B cell (primary cell): Measurements from ENCODE around the gene EFNA2. TPM values are rescaled to one million over a fixed set of nuclear protein-coding genes. Genes with fewer than 3 reads are reported as not detected.

ENCODE experiments used
- ATAC-seq: fragments of 200-7000 bp; cut with Tn5 transposase; one replicate; pipeline ENCODE4 v1.10.0; 2021; ENCODE audit warnings: low read depth, mild to moderate bottlenecking, moderate number of reproducible peaks, moderate library complexity
- CTCF ChIA-PET: fragments of 350-600 bp; sonication (Branson Sonifier 250); formaldehyde crosslinking; loops from one replicate; lab custom pipeline; 2021; ENCODE audit warnings: antibody characterized with exemption, inconsistent platforms; lab: Charles Lee
- POLR2A ChIA-PET: fragments of 350-600 bp; sonication (Branson Sonifier 250); formaldehyde crosslinking; loops from one replicate; lab custom pipeline; 2021; ENCODE audit warnings: antibody characterized with exemption; lab: Charles Lee
- DNase-seq: peaks from one replicate; pipeline ENCODE4 v3.0.0; 2013
- H2AFZ ChIP-seq: 2 replicates; pipeline ENCODE4 v1.6.1; 2012; ENCODE audit warnings: mild to moderate bottlenecking, low read depth, low read length; ENCODE audit not compliant: insufficient read depth, poor library complexity, severe bottlenecking
- H3K27ac ChIP-seq, 2 donors: 1 replicate in 1 of 2; 2 replicates in 1 of 2; pipeline ENCODE4 v1.5.1; 2012 to 2013; ENCODE audit warnings: low read length in 2 of 2, mild to moderate bottlenecking in 2 of 2, moderate library complexity in 1 of 2
- H3K27me3 ChIP-seq, 4 experiments: fragments of 200-600 bp in 1 of 4; sonication (generic) in 1 of 4; replicated peaks in 1 of 4; 1 replicate in 2 of 4; 2 replicates in 2 of 4; pipeline versions ENCODE4 v1.6.1 to v1.7.0; 2013 to 2016; ENCODE audit warnings: low read length in 3 of 4, mild to moderate bottlenecking in 2 of 4, mixed read lengths in 1 of 4, moderate library complexity in 1 of 4; ENCODE audit not compliant: insufficient read depth in 4 of 4, control insufficient read depth in 3 of 4; ENCODE audit errors: control extremely low read depth in 1 of 4
- H3K36me3 ChIP-seq, 2 experiments: replicated peaks in 1 of 2; 1 replicate in 1 of 2; 2 replicates in 1 of 2; pipeline versions ENCODE4 v1.6.1 to v1.7.1; 2013; ENCODE audit warnings: low read length in 1 of 2; ENCODE audit not compliant: insufficient read depth in 2 of 2, control insufficient read depth in 1 of 2; ENCODE audit errors: control extremely low read depth in 1 of 2, extremely low read depth in 1 of 2
- H3K4me1 ChIP-seq, 2 donors: fragments of 200-600 bp in 1 of 2; sonication (generic) in 1 of 2; 1 replicate in 1 of 2; 2 replicates in 1 of 2; pipeline versions ENCODE4 v1.5.1 to v1.6.1; 2013 to 2017; ENCODE audit warnings: low read length in 2 of 2; ENCODE audit not compliant: control insufficient read depth in 2 of 2, insufficient read depth in 2 of 2
- H3K4me2 ChIP-seq: replicated peaks from 2 replicates; pipeline ENCODE3; 2012; ENCODE audit warnings: mild to moderate bottlenecking, low read depth, low read length; ENCODE audit not compliant: poor library complexity, severe bottlenecking
- H3K4me3 ChIP-seq, 5 experiments: fragments of 200-600 bp in 1 of 5; sonication (generic) in 1 of 5; 1 replicate in 3 of 5; 2 replicates in 2 of 5; pipeline versions ENCODE4 v1.5.1 to v1.7.0; 2011 to 2016; ENCODE audit warnings: low read length in 4 of 5, mild to moderate bottlenecking in 4 of 5, low read depth in 2 of 5, control low read depth in 1 of 5, moderate library complexity in 1 of 5; ENCODE audit not compliant: insufficient read depth in 1 of 5; ENCODE audit errors: control extremely low read depth in 1 of 5, extremely low read depth in 1 of 5
- H3K79me2 ChIP-seq: fragments of 200-600 bp; sonication (generic); one replicate; pipeline ENCODE4 v1.6.0; 2016; ENCODE audit warnings: low read length; ENCODE audit not compliant: control insufficient read depth, insufficient read depth
- H3K9ac ChIP-seq: fragments of 200-600 bp; sonication (generic); 2 replicates; pipeline ENCODE4 v1.6.1; 2017; ENCODE audit warnings: mild to moderate bottlenecking, low read length, moderate library complexity
- H3K9me3 ChIP-seq, 3 donors: one replicate each; pipeline versions ENCODE4 v1.6.1 to v1.7.1; 2013; ENCODE audit warnings: low read length in 2 of 3; ENCODE audit not compliant: control insufficient read depth in 2 of 3, insufficient read depth in 1 of 3; ENCODE audit errors: control extremely low read depth in 1 of 3
- H4K20me1 ChIP-seq: 2 replicates; pipeline ENCODE4 v1.6.0; 2012; ENCODE audit warnings: mild to moderate bottlenecking, low read length; ENCODE audit not compliant: insufficient read depth, control insufficient read depth, poor library complexity, severe bottlenecking
- H3K27ac Mint-ChIP-seq: one replicate; pipeline ENCODE4 v1.8.0; 2021; ENCODE audit warnings: mixed read lengths
- H3K27me3 Mint-ChIP-seq: one replicate; pipeline ENCODE4 v1.8.0; 2021; ENCODE audit warnings: mixed read lengths
- H3K4me1 Mint-ChIP-seq: one replicate; pipeline ENCODE4 v1.8.0; 2021; ENCODE audit warnings: mixed read lengths
- H3K4me3 Mint-ChIP-seq: one replicate; pipeline ENCODE4 v1.8.0; 2021; ENCODE audit warnings: mixed read lengths
- H3K9me3 Mint-ChIP-seq: one replicate; pipeline ENCODE4 v1.8.0; 2022; ENCODE audit warnings: mixed read lengths; ENCODE audit not compliant: insufficient read depth
- CTCF ChIP-seq: fragments of 200-600 bp; IDR thresholded peaks from one replicate; pipeline ENCODE4 v1.8.0; 2022; ENCODE audit warnings: antibody characterized with exemption, mild to moderate bottlenecking
- EZH2 ChIP-seq: IDR thresholded peaks from 2 replicates; pipeline ENCODE4 v1.6.1; 2012; ENCODE audit warnings: borderline replicate concordance, low read depth, mild to moderate bottlenecking, moderate library complexity, low read length; ENCODE audit not compliant: insufficient read depth, poor library complexity, severe bottlenecking
- WGBS: methylation state at CpG from one replicate; pipeline ENCODE4 v1.1.5; 2013; ENCODE audit warnings: missing lambda C conversion rate; ENCODE audit not compliant: insufficient coverage; 5-methylcytosine and 5-hydroxymethylcytosine counted together
- intact Hi-C: fragments of 100-400 bp; cut with micrococcal nuclease; formaldehyde crosslinking; loops from one replicate; pipeline ENCODE4 v1.10.0; 2022
- polyA plus RNA-seq: library from polyadenylated mRNA; depleted of rRNA; stranded (reverse); fragments of >200 nt; gene quantifications from 2 replicates; pipeline ENCODE4 v1.2.3, GENCODE V29; 2012
- total RNA-seq, 2 donors: library from RNA; stranded (reverse); fragments of 120-200 nt in 1 of 2; gene quantifications; 1 replicate in 1 of 2; 2 replicates in 1 of 2; pipeline versions ENCODE4 v1.2.3 to v1.2.4, GENCODE V29; 2013 to 2022

Gene EFNA2
- total and polyA plus RNA-seq, 2 donors (not counting 1 experiment from before 2014, with no cell fraction given) = not detected

DNA sequence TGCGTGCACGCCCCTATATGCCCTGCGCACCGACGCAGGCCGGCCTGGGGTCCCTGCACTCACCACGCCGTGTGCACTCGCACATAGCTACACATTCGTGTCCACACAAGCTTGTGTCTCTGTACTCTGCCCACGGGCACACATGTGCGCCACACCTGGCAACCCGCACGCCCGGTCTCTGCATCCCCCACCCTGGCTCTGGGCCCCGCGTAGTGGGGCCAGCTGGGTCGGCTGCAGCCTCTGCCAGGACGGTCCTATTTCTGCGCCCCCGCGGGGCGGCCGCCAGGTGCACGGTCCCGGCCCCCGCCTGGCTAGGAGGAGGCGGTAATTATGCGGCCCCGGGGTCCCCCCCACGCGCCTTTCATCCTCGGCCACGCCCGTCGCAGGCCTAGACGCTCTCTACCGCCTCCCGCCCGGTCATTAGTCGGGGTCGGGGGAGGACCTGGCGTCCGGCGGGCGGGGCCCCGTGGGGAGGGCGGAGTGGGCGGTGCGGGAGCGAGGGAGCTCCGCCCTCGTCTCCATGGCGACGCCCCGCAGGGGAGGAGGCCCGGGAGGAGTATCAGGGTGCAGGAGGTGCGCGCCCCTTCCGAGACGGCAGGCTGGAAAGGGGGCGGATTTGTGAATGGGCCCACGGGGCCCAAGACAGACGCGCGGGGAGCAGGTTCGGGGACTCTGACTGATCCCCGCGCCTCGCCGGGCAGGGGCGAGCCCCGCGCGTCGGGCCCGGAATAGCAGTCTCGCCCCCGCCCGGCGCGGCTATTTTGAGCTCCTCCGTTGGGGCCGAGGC lies 19.4 kb upstream of the EFNA2 start:
- Histone ChIP-seq H3K9me3 (no peaks in the 10 kb centered on the region), H3K4me2 (peak overlapping the region; percentile 83), H2AFZ (peak overlapping the region; percentile 48), H3K4me1 (peaks cover 79 to 88% of the 10 kb centered on the region in 2 donors), H3K4me3 (peak overlapping the region in 4 of 5 experiments; percentile 48 to 64 (median 58)), H3K36me3 (peaks cover 0 to 15% of the 10 kb centered on the region in 2 experiments), H3K79me2 (peaks cover 52% of the 10 kb centered on the region), H3K27ac (peak overlapping the region; percentile 96 to 99), H3K27me3 (no peaks in the 10 kb centered on the region), H4K20me1 (peaks cover 39% of the 10 kb centered on the region), H3K9ac (peak overlapping the region; percentile 57)
- peak; percentile 93 for DNase-seq
- 1% methylated on average over 84 of the region's 84 CpGs for WGBS
- no peak for TF ChIP-seq EZH2
- no peak for TF ChIP-seq CTCF
- no peaks in the 10 kb centered on the region for H3K27me3 Mint-ChIP-seq
- H3K4me1 Mint-ChIP-seq = peaks cover 80% of the 10 kb centered on the region
- ChIA-PET POLR2A (interaction anchor here (0.6 to 11.0 kb wide), 18 partner anchors 9 to 785 kb away, joined by 3 to 402 read pairs (median 4); partner anchors contain the start of genes ARHGAP45, ATP5F1D, FAM174C and GPX4), CTCF (interaction anchor here (0.8 to 10.0 kb wide), 17 partner anchors 9 to 236 kb away, joined by 3 to 658 read pairs (median 4); partner anchors contain the start of genes ARHGAP45, ATP5F1D, FAM174C and GPX4)
- ATAC-seq = peak; percentile 31
- H3K27ac Mint-ChIP-seq = peak overlapping the region; percentile 100
- peak overlapping the region; percentile 95 for H3K4me3 Mint-ChIP-seq
- intact Hi-C loops = loop anchor here (1.0 to 5.0 kb wide), 3 partner anchors 17 to 164 kb away; partner anchors contain the start of gene GPX4
- no peaks in the 10 kb centered on the region for H3K9me3 Mint-ChIP-seq
